GM18502 (cell line): ENCODE data around the gene FSTL1.

ENCODE experiments used
- ATAC-seq: cut with Tn5 transposase; IDR thresholded peaks from one replicate; pipeline ENCODE4 v1.9.1; 2021; ENCODE audit warnings: mild to moderate bottlenecking; ENCODE audit not compliant: unreplicated experiment, poor library complexity

The FSTL1 gene, protein sequence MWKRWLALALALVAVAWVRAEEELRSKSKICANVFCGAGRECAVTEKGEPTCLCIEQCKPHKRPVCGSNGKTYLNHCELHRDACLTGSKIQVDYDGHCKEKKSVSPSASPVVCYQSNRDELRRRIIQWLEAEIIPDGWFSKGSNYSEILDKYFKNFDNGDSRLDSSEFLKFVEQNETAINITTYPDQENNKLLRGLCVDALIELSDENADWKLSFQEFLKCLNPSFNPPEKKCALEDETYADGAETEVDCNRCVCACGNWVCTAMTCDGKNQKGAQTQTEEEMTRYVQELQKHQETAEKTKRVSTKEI

DNA sequence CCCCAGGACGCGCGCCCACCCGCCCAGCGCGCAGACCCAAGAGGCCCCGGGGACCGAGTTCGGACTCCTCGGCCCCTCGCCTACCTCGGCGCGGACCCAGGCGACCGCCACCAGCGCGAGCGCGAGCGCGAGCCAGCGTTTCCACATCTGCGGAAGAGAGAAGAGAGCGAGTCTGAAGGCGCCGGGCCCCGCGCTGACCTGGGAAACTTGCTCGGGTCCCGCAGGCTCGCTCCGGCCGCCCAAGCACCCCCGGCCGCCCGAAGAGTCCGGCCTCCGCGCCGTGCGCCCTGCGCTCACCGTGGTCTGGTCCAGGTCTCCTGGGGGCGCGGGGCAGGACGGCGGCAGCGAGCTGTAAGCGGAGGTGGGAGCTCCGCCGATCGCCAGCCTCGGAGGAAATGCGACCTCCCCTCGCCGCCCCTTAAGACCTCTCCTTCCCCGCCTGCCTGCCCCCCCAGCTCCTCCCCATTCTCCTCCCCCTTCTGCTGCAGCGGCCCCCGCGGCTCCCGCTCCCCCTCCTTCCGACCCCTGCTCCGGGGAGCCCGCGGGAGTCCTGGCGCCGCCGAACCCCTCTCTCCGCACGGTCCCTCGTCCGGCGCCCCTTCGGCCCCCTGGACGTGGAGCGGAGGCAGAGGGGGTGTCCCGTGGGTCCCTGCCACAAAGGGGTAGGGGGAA is at the start of gene FSTL1:
Gene FSTL1, minus strand, starts transcription at position 393 of the 672 bp plus-strand sequence. Its CDS starts 246 bp downstream, at position 147.
- no peak for ATAC-seq

DNA sequence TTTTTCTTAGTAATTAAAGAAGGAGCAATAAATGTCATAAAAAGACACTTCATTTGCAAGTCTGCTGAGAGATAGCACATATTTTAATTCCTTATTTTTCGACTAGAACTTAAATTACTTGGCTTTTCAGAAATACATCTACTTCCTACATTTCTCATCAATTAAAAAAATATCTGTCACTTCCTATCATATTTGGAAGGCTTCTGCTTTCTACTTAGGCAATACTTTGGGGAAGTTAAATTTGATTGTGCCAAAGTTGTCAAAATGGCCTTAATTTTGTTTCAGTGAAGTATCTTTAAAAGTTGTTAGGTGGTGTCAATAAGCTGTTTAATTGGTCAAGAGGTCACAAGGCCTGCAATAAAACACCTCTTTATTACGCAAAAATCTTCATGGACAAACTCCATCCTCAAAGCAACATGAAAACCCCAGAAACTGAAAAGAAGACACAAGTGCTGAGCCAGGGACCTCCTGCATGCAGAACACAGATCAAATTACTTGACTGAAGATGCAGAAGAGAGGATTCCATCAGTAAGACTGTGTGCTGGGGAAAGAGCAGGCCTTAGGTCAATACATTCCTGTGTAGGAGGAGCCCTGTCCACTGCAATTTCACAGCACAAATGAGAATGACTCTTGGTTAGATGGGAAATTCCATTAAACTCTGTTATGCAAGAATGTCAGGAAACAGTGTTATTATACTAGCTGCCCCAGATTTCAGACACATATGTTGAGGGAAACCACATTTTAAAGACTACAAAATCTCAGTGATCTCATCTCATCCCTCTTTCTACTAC is 48.0 kb upstream of the FSTL1 start:
- ATAC-seq, result no peak

DNA sequence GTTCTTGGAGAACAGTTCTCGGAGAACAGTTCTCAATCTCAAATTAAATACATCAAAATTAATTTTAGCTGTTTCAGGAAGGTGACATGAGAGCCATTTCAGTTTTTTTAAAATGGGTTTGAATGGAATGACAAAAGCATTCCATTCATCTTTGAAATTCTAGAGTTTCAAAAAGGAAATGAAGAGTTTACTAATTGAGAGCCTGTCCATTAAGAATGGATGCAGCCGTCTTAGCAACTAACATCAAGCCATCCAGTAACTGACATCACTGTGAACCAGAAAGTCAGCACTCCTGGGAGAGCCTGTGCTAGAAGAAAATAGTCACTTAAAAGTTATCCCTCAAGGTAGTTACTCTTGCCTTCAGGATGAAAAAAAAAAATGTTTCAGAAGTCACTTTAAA is 47.0 kb upstream of the FSTL1 start:
- no peak for ATAC-seq

DNA sequence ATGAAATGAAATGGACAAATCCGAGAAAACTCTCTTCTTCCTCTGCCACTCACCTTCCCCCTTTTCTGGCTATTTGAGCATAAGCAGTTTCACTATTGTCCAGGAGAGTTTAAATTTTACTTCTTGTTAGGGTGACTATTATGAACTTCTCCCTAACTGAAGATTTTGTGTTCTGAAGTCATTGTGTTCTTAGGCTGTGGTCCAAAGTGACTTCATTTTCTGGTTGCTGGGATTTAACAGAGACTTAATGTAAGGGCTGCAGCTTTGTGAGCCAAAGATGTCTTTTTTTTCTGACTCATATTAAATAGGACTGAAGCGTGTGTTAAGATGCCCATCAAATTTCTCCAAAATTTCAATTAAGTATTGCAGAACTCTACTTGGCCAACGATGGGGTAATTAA is 46.5 kb upstream of the FSTL1 start:
- no peak for ATAC-seq

DNA sequence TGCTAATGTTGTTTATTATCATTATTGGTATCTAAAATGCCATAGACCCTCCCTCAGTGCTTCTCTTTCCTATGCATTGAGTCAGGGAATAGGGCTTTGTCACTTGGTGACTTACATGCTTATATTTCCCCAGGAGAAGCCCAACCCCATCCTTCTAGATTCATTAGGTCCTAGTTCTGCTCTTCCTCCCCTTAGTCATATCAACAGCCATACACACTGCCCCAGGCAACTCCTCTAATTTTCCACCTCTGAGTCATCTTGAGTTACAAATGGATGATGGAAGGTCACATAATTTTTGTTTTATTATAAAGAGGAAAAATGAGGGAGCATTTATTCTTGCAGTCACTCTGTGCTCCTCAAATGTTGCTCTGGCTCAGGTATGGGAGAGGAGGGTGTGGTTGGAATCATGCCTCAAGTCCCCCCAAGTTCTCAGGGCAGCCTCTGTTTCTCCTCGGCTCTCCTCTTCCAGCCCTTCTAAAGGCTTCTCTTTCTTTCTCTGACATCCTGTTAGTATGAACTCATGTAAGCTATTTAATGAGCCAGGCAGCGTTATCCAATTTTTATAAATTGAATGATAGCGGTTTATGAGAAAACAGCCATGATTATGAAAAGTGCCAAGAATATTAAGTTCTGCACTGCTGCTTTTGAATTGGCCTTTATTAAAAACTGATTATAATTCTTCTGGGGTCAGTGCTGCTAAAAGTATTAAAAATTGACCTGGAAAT is 45.6 kb upstream of the FSTL1 start:
- no peak for ATAC-seq

DNA sequence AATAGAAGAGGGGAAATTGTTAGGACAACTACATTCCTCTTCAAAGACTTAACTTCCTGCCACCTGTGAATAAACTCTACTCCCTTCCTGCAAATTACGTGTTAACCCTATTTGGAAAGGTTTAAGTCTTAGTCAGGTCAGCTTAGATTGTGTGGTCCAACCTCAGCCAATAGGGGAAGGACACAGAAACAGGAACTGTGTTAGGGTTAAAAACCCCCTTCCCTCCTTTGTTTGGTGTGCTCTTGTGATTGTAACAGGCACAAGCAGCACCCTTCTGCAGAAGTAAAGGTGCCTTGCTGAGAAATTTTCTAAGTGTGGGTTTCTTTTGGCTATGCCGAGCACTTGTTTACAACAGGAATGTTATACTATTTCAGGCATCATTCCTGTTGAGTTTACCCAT is 45.0 kb upstream of the FSTL1 start:
- no peak for ATAC-seq

DNA sequence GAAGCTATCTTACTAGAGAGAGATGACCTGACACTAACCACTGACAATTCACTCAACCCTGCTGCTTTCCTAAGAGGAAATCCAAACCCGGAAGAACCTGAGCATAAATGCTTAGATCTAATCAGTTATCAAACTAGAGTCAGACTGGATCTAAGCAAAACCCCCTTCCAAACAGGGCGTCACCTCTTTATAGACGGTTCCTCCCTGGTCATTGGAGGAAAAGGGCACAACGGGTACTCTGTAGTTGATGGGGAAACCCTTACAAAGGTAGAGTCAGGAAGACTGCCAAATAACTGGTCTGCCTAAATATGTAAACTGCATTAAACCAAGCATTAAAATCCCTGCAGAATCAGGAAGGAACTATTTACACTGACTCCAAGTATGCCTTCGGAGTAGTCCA is 41.3 kb upstream of the FSTL1 start:
- ATAC-seq, result no peak

DNA sequence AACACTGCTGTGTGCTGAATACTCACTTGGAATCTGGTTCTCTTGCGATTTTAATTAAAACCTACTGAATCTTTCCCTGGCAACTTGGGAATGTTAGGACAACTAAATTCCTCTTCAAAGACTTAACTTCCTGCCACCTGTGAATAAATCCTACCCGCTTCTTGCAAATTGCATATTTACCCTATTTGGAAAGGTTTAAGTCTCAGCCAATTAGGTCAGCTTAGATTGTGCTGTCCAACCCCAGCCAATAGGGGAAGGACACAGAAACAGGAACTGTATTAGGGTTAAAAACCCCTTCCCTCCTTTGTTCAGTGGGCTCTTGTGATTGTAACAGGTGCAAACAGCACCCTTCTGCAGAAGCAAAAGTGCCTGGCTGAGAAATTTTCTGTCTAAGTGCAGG is 38.6 kb upstream of the FSTL1 start:
- no peak for ATAC-seq

DNA sequence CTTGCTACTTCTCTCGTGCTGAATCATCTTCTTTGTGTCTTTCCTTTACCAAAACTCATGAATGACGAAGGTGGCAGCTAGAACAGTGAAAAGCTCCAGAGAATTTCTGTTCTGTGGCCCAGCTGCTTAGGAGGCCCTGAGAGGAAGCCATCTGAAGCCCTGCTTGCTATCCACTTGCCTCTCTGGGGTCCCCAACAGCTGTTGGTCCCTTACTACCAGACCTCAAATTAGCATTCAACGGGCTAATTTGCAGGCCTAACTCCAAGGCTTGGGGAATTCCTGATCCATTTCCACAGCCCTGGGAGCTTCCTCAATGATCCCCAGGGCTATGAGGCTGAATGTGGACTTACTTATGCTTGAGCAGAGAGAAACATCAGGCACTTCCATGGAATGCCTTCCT is 37.5 kb upstream of the FSTL1 start:
- no peak for ATAC-seq

DNA sequence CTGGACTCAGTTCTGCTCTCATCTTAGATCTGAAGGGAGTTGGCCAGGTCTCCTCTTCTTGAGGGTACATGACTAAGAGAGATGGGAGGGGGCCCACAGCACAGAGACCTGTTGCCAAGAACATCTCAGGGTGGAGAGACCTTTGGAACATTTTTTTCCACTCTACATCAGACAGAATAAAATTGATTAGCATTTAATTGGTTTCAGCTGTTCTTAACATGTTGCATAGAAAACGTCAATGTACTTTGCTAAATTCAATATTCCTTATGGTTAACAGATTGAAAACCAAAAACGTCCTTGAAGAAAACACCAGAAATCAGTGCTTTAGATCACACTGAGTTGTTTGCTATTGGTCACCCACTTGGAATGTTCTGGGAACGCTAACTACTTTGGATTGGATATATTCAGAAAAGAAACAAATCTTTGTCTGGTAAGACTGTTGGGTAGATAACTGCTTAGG is 36.4 kb upstream of the FSTL1 start:
- no peak for ATAC-seq

DNA sequence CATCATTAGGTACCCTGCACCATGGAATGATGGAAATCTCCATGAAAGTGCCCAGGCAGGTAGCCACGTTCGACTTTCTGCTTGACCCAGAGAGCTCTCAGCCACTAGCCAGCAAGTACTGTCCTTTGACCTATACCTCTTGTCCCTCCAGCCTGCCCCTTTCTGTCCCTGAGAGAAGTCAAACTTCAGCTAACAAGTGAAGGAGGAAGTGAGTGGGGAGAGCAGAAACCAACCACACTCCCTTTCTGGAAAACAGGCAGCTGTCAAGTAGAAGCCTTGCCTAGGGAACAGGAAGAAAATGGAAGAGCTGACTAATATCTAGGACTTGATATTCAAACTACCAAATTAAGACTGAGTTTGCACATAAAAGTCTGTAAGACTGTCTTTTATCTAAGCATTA is 30.3 kb upstream of the FSTL1 start:
- no peak for ATAC-seq

DNA sequence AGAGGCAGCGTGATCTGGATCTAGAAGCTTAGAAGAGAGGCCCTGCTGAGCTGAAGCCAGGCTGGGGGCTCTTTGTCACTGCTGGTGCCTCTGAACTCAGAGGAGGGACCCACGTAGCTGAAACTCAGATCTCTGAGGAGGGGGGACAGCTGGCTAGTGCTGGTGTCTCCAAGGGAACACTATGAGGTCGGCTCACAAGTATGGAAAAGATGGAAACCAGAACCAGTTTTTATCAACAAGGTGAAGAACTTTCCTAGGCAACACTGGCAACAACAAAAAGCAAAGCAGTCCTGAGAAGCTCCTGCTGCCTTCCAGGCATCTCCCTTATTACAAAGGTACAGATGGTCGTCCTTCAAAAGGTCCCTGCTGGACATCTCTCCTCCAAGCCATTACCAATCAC is 27.0 kb upstream of the FSTL1 start:
- ATAC-seq, result no peak

DNA sequence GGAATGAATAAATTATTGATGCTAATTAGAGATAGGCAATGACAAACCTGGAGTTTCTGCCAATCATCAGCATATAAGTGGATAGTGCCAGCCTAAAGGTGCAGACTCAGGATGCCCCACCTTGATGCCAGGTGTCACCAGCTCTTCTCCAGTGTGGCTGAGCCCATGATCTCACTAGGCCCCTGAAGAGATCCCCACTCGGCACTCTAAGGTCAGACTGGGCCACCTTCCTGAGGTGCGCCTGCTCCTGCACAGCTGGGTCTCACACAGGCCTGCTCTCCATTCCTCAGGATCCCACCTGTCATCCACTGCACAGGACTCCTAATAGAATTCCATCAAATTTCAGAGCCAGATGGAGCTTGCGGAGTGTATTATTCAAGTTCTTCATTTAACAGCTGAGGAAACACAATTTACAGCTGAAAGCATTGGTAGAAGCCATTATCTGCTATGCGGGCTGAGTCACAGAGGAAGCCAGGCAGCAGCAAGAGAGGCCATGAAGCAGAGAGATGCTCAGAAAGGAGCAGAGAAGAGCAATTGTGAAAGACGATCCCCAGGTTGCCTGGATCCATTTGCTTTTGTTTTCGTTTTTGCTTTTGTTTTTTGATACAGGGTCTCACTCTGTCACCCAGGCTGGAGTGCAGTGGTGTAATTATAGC is 25.1 kb upstream of the FSTL1 start:
- no peak for ATAC-seq

DNA sequence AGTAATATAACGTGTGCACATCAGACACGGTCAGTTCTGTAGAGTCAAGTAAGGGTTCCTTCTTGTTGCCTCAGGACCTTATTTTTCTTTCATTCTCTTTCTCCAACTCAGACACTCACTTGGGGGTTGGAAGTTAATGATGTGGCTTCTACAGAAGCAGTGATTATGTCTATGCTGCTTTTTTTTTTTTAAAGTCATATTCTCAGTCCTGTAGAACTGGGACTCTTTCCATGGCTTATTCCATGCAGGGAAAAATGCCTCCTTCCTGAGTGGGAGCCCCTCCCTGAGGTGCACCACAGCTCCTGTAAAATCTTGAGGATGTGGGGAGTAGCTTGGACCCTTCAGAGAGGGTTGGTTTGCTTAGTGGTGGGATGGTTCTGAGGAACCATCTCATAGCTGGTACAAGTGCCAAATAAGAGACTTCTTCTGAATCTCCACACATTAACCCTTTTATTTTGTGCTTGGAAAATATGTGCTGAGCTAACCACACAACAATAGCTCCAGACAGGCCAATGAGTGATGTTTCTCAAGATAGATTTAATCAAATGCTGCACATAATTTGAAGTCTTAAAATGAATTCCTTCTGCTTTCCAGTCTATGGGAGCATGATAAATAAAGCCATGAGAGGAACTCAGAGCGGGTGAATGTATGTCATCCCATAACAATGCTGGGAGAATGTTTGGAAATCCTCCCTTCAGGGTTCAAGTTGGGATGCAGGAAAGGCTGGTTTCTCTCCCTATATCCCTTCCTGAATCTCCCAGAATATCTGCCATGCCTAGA is 23.3 kb upstream of the FSTL1 start:
- no peak for ATAC-seq

DNA sequence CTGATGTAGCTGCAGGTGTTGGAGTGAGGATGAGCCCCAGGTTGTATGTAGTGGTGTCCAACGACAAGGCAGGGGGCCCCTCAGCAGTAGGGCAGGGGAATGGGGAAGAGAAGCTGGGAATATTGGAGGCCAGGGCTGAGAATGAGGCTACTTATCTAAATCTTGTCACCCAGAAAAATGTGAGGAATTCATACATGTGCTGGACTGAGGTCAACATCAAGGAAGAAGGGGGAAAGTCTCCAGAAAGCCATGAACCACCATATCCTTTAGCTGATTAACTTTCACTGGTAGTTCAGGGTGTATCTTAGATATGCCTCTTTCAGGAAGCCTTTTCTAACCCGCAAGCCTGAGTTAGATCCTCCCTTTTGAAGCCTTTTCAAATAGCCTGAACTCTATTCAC is 22.6 kb upstream of the FSTL1 start:
- ATAC-seq, result no peak

DNA sequence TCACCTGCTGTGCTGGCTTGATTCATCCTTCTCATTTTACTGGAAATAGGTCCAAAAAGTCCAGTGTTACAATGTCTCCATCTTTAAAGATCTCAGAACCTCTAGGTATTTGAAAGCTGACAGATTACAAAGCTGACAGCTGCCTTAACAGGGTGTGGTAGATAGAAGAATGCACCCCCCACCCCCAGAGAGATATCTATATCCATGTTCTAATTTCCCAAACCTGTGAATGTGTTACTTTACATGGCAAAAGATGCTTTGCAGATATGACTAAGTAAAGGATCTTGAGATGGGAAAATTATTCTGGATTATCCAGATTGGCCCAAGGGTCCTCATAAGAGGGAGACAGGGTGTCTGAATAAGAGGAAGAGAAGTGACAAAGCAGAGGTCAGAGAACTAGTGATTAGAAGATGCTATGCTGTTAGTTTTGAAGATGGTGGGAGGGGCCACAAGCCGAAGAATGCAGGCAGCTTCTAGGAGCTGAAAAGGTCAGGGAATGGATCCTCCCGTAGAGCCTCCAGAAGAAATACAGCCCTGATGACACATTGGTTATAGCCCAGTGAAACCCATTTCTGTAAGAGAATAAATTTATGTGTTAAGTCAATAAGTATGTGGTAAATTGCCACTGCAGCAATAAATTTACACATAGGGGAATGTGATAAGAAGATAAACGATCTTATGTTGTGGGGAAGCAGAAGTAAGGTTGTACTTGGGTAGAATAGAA is 21.5 kb upstream of the FSTL1 start:
- no peak for ATAC-seq

DNA sequence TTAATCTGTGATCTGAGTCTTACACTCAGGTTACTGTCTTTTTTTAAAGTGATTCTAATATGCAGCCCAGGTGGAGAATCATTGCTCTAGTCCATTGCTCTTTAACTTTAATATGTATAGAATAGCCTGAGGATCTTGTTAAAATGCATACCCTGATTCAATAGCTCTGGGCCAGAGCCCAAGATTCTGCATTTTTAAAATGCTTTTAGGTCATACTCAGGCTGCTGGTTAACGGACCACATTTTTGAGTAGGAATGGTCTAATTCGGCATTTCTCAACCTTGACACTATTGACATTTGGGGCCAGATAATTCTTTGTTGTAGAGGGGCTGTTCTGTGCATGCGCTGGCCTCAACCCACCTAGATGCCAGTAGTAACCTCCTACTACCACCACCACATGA is 20.9 kb upstream of the FSTL1 start:
- ATAC-seq, result no peak

DNA sequence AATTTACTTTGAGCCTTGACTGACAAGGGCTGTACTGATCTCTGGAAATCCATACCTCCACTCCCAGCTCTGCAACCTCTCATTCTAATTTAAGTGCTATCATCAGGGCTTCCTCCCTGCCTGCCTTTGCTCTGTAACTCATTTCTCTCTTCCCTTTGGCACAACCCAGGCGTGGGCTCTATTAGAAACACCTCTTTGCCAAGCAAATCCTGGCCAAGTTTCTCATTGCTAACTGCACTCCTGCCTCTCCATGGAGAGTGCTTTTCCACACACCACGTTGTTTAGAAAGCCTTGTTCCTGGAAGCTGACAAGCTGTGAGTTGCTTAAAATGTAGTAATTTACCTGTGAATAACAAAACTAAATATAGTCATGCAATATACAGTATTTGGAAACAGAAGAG is 20.1 kb upstream of the FSTL1 start:
- no peak for ATAC-seq

DNA sequence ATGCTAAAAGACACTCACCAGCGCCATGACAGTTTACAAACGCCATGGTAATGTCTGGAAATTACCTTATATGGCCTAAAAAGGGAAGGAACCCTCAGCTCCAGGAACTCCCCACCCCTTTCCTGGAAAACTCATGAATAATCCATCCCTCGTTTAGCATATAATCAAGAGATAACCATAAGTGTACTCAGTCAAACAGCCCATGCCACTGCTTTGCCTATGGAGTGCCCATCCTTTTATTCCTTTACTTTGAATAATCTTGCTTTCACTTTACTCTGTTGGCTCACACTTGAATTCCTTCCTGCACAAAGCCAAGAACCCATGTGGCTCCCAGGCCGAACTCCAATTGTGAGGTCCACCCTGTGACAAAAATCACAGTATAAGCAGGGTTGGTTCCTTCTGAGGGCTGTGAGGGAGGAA is 19.1 kb upstream of the FSTL1 start:
- ATAC-seq, result no peak
